Lung (tissue), 12 donors: ENCODE results near the gene ZSCAN5B. TPM values are rescaled to one million over a fixed set of nuclear protein-coding genes. Genes with fewer than 3 reads are reported as not detected.

Experiments
- ATAC-seq: fragments of 200-7000 bp; cut with Tn5 transposase; one replicate; pipeline ENCODE4 v1.9.1; 2020; ENCODE audit warnings: moderate number of reproducible peaks; ENCODE audit not compliant: insufficient read depth, low FRiP score
- DNase-seq, 3 donors: peaks; one replicate each; pipeline ENCODE4 v3.0.0-alpha.2; 2013 to 2017
- H3K27ac ChIP-seq, 2 donors: one replicate each; pipeline ENCODE4 v1.5.1; 2013; ENCODE audit warnings: mild to moderate bottlenecking in 2 of 2, moderate library complexity in 2 of 2, control low read depth in 1 of 2, inconsistent platforms in 1 of 2, low read depth in 1 of 2, low read length in 1 of 2
- H3K27me3 ChIP-seq, 3 donors: one replicate each; pipeline ENCODE4 v1.5.1; 2013; ENCODE audit warnings: low read length in 2 of 3; ENCODE audit not compliant: control insufficient read depth in 3 of 3, insufficient read depth in 3 of 3
- H3K36me3 ChIP-seq, 4 donors: one replicate each; pipeline ENCODE4 v1.5.1; 2013; ENCODE audit warnings: low read length in 4 of 4, mild to moderate bottlenecking in 1 of 4, moderate library complexity in 1 of 4; ENCODE audit not compliant: control insufficient read depth in 4 of 4, insufficient read depth in 4 of 4
- H3K4me1 ChIP-seq, 5 donors: one replicate each; pipeline ENCODE4 v1.5.1; 2013; ENCODE audit warnings: low read length in 5 of 5, mild to moderate bottlenecking in 2 of 5, moderate library complexity in 1 of 5; ENCODE audit not compliant: control insufficient read depth in 5 of 5, insufficient read depth in 5 of 5
- H3K4me3 ChIP-seq: one replicate; pipeline ENCODE4 v1.5.1; 2013; ENCODE audit warnings: mild to moderate bottlenecking, control low read depth, moderate library complexity
- H3K9ac ChIP-seq, 2 donors: one replicate each; pipeline ENCODE4 v1.5.1; 2013; ENCODE audit warnings: low read length in 2 of 2, control low read depth in 1 of 2; ENCODE audit not compliant: insufficient read depth in 1 of 2
- H3K9me3 ChIP-seq, 4 donors: one replicate each; pipeline ENCODE4 v1.5.1; 2013; ENCODE audit warnings: low read length in 3 of 4, mild to moderate bottlenecking in 1 of 4, moderate library complexity in 1 of 4; ENCODE audit not compliant: control insufficient read depth in 4 of 4, insufficient read depth in 3 of 4
- WGBS, 2 donors: extraction: QIAGEN DNeasy Blood & Tissue Kit; methylation state at CpG; one replicate each; pipeline ENCODE4 v1.1.7; 2013; 5-methylcytosine and 5-hydroxymethylcytosine counted together
- polyA plus RNA-seq, 2 donors: library from polyadenylated mRNA; stranded (reverse); fragments of 200-250 nt; gene quantifications; one replicate each; pipeline ENCODE4 v1.2.1, GENCODE V29; 2013
- total RNA-seq, 2 donors: library from RNA; depleted of rRNA in 1 of 2; stranded (reverse); fragments of >200 nt in 1 of 2; gene quantifications; one replicate each; pipeline ENCODE4 v1.2.1, GENCODE V29; 2014 to 2021
- TF ChIP-seq, protein P1 (sequence below): IDR thresholded peaks from 2 replicates; pipeline ENCODE4 v1.5.1; 2012; ENCODE audit warnings: mild to moderate bottlenecking; ENCODE audit errors: control extremely low read depth, extremely low read depth
- donor health status: control.
- donor health status: control.
- donor health status: Bipolar disorder and iron deficiency.
- donor health status: healthy.
- donor health status: DM: yes; HTN: yes; CAD: no.

Gene ZSCAN5B
- total and polyA plus RNA-seq, 4 donors: 0.05 to 0.08 TPM; not detected in 2

DNA sequence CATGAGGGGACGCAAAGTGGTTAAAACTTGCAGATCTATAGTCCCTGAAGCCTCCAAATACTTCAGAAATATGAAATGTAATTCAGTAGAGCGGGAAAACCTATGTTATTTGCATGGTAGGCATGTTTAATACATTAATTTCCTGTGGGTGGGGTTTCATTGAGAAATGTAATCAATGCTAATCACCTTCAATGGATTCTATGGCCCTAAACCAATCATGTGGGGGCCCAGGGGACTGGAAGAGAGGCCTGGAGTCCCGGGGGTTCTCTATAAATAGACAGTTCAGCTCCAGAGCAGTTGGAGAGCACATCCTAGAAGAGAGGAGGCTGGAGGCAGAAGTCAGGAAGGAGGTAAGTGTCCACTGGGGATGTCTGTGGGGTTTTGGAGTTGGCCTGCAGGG, 4.4 kb upstream of the ZSCAN5B start, which contains the start of gene ZSCAN5C:
Gene ZSCAN5C, plus strand, starts transcription at position 301 of the 400 bp plus-strand sequence. CDS start 3,641 bp downstream, outside the sequence.
- Histone ChIP-seq H3K9ac (no peak within 1 kb of the TSS), H3K9me3 (no peaks in the 10 kb centered on the region), H3K27me3 (no peaks in the 10 kb centered on the region), H3K36me3 (no peaks in the 10 kb centered on the region), H3K27ac (no peak within 1 kb of the TSS), H3K4me1 (no peaks in the 10 kb centered on the region), H3K4me3 (no peak within 1 kb of the TSS)
- DNase-seq (no peak), ATAC-seq (no peak)
- WGBS, 2 donors: 59 to 77% methylated on average over 3 of the region's 3 CpGs
- TF ChIP-seq, protein P1, sequence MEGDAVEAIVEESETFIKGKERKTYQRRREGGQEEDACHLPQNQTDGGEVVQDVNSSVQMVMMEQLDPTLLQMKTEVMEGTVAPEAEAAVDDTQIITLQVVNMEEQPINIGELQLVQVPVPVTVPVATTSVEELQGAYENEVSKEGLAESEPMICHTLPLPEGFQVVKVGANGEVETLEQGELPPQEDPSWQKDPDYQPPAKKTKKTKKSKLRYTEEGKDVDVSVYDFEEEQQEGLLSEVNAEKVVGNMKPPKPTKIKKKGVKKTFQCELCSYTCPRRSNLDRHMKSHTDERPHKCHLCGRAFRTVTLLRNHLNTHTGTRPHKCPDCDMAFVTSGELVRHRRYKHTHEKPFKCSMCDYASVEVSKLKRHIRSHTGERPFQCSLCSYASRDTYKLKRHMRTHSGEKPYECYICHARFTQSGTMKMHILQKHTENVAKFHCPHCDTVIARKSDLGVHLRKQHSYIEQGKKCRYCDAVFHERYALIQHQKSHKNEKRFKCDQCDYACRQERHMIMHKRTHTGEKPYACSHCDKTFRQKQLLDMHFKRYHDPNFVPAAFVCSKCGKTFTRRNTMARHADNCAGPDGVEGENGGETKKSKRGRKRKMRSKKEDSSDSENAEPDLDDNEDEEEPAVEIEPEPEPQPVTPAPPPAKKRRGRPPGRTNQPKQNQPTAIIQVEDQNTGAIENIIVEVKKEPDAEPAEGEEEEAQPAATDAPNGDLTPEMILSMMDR: no peak

DNA sequence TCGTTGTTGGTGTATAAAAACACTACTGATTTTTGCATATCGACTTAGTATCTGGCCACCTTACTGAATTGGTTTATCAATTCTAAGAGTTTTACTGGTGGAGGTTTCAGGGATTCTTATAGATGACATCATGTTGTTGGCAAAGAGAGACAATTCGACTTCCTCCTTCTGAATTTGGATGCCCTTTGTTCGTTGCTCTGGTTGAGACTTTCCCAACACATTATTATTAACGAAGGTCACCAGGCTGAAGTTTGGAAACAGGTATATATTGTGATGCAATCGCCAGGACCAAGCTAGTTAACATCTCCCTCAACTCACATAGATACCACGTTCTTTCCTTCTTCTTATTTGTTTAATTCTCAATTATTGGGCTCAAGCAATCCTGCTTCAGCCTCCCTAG, 2.1 kb upstream of the ZSCAN5B start:
- Histone ChIP-seq H3K36me3 (no peaks in the 10 kb centered on the region), H3K27ac (no peak overlapping the region), H3K9me3 (no peaks in the 10 kb centered on the region), H3K4me3 (no peak overlapping the region), H3K27me3 (no peaks in the 10 kb centered on the region), H3K9ac (no peak overlapping the region), H3K4me1 (no peaks in the 10 kb centered on the region)
- TF ChIP-seq, protein P1: no peak
- no peak for ATAC-seq
- WGBS, 2 donors: 67 to 69% methylated on average over 7 of the region's 7 CpGs
- no peak for DNase-seq

DNA sequence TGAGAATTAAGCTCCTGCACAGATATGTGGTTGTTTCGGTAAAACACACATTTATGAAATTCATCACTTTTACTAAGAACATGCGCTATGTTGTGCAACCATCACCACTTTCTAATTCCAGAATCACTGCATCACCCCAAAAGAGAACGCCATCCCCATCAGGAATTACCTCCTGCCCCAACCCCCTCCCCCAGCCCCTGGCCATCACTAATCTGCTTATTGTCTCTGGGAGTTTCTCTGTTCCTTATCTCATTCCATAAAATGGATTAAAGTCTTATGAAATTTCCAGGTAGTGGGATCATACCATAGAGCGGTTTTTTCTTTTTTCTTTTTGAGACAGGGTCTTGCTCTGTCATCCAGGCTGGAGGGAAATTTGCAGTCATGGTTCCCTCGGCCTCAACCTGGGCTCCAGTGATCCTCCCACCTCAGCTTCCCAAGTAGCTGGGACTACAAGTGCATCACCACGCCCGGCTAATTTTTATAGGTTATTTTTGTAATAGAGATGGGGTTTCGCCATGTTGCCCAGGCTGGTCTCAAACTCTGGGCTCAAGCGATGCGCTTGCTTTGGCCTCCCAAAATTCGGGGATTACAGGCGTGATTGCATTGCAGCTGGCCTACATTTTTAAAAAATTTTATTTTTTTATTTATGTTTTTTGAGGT, 3.5 kb downstream of the ZSCAN5B start:
- 89 to 93% methylated on average over 12 of the region's 12 CpGs for WGBS, 2 donors
- H3K9ac ChIP-seq: no peak overlapping the region
- H3K27ac ChIP-seq: no peak overlapping the region
- no peak overlapping the region for H3K4me3 ChIP-seq
- TF ChIP-seq, protein P1: no peak
- no peaks in the 10 kb centered on the region for H3K4me1 ChIP-seq
- no peaks in the 10 kb centered on the region for H3K27me3 ChIP-seq
- no peak for DNase-seq
- H3K9me3 ChIP-seq: no peaks in the 10 kb centered on the region
- no peaks in the 10 kb centered on the region for H3K36me3 ChIP-seq
- no peak for ATAC-seq

DNA sequence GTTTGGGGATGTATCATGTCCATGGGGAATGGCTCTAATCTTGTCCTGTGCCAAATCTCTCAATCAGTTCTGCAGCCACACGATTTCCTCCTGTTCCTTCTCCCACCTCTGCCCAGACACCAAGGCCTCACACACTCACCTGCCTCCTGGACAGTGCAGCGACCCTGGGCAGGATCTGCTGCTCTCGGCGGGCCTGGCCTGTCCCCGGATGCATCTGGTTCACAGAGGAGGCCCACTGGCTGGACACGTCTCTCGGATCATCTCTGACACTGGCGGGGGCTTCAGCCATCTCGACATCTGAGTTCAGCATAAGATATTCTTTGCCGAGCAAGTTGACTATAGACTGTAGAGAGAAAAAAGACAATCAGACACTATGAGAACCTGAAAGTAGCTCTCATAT, 5.9 kb downstream of the ZSCAN5B start:
- no peaks in the 10 kb centered on the region for H3K9me3 ChIP-seq
- H3K4me1 ChIP-seq: no peaks in the 10 kb centered on the region
- DNase-seq (no peak), ATAC-seq (no peak)
- TF ChIP-seq, protein P1: no peak
- H3K36me3 ChIP-seq: no peaks in the 10 kb centered on the region
- WGBS, 2 donors: 83 to 93% methylated on average over 10 of the region's 10 CpGs
- H3K27me3 ChIP-seq: no peaks in the 10 kb centered on the region
- no peak overlapping the region for H3K9ac ChIP-seq
- H3K4me3 ChIP-seq: no peak overlapping the region
- no peak overlapping the region for H3K27ac ChIP-seq
